Right lobe of liver (tissue), 6 donors: Measurements from ENCODE around the gene CTPS1. TPM values are rescaled to one million over a fixed set of nuclear protein-coding genes. Genes with fewer than 3 reads are reported as not detected.
A peak's percentile ranks its signal among the peaks of the same experiment; 100 is the strongest.

ENCODE experiments used
- ATAC-seq, 4 donors: fragments of 200-7000 bp; cut with Tn5 transposase; one replicate each; pipeline ENCODE4 v1.9.1; 2020; ENCODE audit warnings: mild to moderate bottlenecking in 4 of 4, moderate library complexity in 4 of 4
- DNase-seq, 3 donors: peaks; one replicate each; pipeline ENCODE4 v3.0.0-alpha.2; 2020
- H3K27ac ChIP-seq, 3 donors: fragments of 200-600 bp; one replicate each; pipeline ENCODE4 v1.8.0; 2022
- H3K27me3 ChIP-seq, 2 donors: fragments of 200-600 bp; one replicate each; pipeline ENCODE4 v1.8.0; 2022
- H3K36me3 ChIP-seq, 4 donors: fragments of 200-600 bp; sonication (generic) in 1 of 4; one replicate each; pipeline versions ENCODE4 v1.5.1 to v1.8.0; 2017 to 2022; ENCODE audit warnings: control low read depth in 1 of 4
- H3K4me1 ChIP-seq, 4 donors: fragments of 200-600 bp; sonication (generic) in 1 of 4; one replicate each; pipeline versions ENCODE4 v1.5.1 to v1.8.0; 2017 to 2022; ENCODE audit warnings: control low read depth in 1 of 4
- H3K4me3 ChIP-seq, 3 donors: fragments of 200-600 bp; one replicate each; pipeline ENCODE4 v1.8.0; 2022
- H3K9me3 ChIP-seq, 4 donors: fragments of 200-600 bp; sonication (generic) in 1 of 4; one replicate each; pipeline versions ENCODE4 v1.5.1 to v1.8.0; 2017 to 2022; ENCODE audit warnings: control low read depth in 1 of 4
- CTCF ChIP-seq, 4 donors: fragments of 200-600 bp in 3 of 4; fragments of 450-650 bp in 1 of 4; IDR thresholded peaks; one replicate each; pipeline versions ENCODE4 v1.5.1 to v1.8.0; 2016 to 2022; ENCODE audit warnings: antibody characterized with exemption in 4 of 4, mild to moderate bottlenecking in 2 of 4
- POLR2A ChIP-seq: fragments of 450-650 bp; IDR thresholded peaks from one replicate; pipeline ENCODE4 v1.6.1; 2017; ENCODE audit warnings: antibody characterized with exemption, mild to moderate bottlenecking
- WGBS: methylation state at CpG from one replicate; pipeline ENCODE4 v1.1.6; 2018; ENCODE audit warnings: low coverage, low lambda C conversion rate; ENCODE audit not compliant: insufficient coverage; ENCODE audit errors: missing lambda C conversion rate; 5-methylcytosine and 5-hydroxymethylcytosine counted together
- intact Hi-C, 2 donors: fragments of 100-400 bp; cut with DNase I; formaldehyde crosslinking; loops; one replicate each; pipeline versions ENCODE4 v1.11.2 to v1.14.1; 2022
- total RNA-seq, 6 experiments: library from RNA; depleted of rRNA in 2 of 6; stranded (reverse); fragments of >200 nt in 2 of 6; fragmentation: NEBNext Ultra II Directional in 3 of 6; extraction: Animal tissue kit (Norgen Biotek cat#: 25700) in 3 of 6; gene quantifications; one replicate each; pipeline versions ENCODE4 v1.1.0 to v1.2.4, GENCODE V29; 2016 to 2023
- donor health status: DM: no; HTN: yes; CAD: no.
- donor health status: DM: no; HTN: no; CAD: no.
- donor health status: DM: no; HTN: no; CAD: no.
- donor health status: DM: no; HTN: yes; CAD: no.
- donor health status: DM: no; HTN: yes; CAD: no.

Gene CTPS1
- total RNA-seq, 6 experiments from 2014 or later = 13.1 to 48.0 (median 42.2) TPM

GRCh38 chr1:41022424-41022823, 42.9 kb downstream of the CTPS1 start:
- WGBS = no CpG with 5 or more reads among the region's 10 CpGs
- peaks cover 0 to 10% (median 0%) of the 10 kb centered on the region in 4 donors for H3K36me3 ChIP-seq
- no peaks in the 10 kb centered on the region for H3K27me3 ChIP-seq
- no peak for ATAC-seq
- TF ChIP-seq CTCF (IDR thresholded peaks at IDR 0.05) (no peak), POLR2A (no peak)
- no peaks in the 10 kb centered on the region for H3K4me1 ChIP-seq
- H3K4me3 ChIP-seq = no peak overlapping the region
- H3K9me3 ChIP-seq = no peaks in the 10 kb centered on the region
- DNase-seq = no peak
- intact Hi-C loops = loop anchor here in 1 of 2 donors (10.0 kb wide), 1 partner anchor 212 kb away; no protein-coding TSS in a partner anchor
- H3K27ac ChIP-seq = no peak overlapping the region

- WGBS = 93% methylated on average over 2 of the region's 5 CpGs
- no peaks in the 10 kb centered on the region for H3K4me1 ChIP-seq
- H3K36me3 ChIP-seq = peaks cover 0 to 9% (median 0%) of the 10 kb centered on the region in 4 donors
- DNase-seq (peak in 1 of 3 donors; percentile 22), ATAC-seq (peak; percentile 22 to 57 (median 42))
- H3K27ac ChIP-seq = no peak overlapping the region
- no peaks in the 10 kb centered on the region for H3K27me3 ChIP-seq
- no peaks in the 10 kb centered on the region for H3K9me3 ChIP-seq
- H3K4me3 ChIP-seq = no peak overlapping the region
- intact Hi-C loops = loop anchor here in 1 of 2 donors (10.0 kb wide), 1 partner anchor 211 kb away; no protein-coding TSS in a partner anchor
- TF ChIP-seq POLR2A (no peak), CTCF (IDR thresholded peaks at IDR 0.05) (peak; percentile 24 to 32 (median 30))
These were observed 43.9 kb downstream of the CTPS1 start for GRCh38 chr1:41023279-41023990.

DNA sequence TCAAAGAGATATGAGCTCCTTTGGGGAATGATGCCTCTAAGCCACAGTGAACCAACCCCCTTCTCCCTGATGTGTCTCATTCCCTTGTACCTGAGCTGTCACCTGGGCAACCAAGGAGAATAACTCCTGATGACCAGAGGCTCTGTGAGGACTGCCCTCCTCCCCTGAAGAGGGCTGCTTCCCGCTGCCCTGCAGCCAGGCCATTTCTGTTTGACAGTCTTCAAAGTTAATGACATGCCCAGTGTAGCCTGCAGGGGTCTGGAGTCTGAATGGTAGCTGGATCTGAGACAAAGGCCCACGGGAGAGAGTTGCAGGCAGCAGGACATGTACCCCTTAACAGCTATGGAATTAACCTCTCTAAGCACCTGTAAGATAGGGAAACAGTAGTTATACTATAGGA, 45.5 kb downstream of the CTPS1 start:
- Histone ChIP-seq H3K27me3 (no peaks in the 10 kb centered on the region), H3K4me3 (no peak overlapping the region), H3K36me3 (peaks cover 0 to 10% (median 0%) of the 10 kb centered on the region in 4 donors), H3K4me1 (no peaks in the 10 kb centered on the region), H3K9me3 (no peaks in the 10 kb centered on the region), H3K27ac (no peak overlapping the region)
- 75% methylated on average over 2 of the region's 2 CpGs for WGBS
- no peak for TF ChIP-seq CTCF (IDR thresholded peaks at IDR 0.05)
- TF ChIP-seq POLR2A = no peak
- ATAC-seq (no peak), DNase-seq (no peak)
- intact Hi-C loops = loop anchor here in 1 of 2 donors (10.0 kb wide), 1 partner anchor 210 kb away; no protein-coding TSS in a partner anchor

DNA sequence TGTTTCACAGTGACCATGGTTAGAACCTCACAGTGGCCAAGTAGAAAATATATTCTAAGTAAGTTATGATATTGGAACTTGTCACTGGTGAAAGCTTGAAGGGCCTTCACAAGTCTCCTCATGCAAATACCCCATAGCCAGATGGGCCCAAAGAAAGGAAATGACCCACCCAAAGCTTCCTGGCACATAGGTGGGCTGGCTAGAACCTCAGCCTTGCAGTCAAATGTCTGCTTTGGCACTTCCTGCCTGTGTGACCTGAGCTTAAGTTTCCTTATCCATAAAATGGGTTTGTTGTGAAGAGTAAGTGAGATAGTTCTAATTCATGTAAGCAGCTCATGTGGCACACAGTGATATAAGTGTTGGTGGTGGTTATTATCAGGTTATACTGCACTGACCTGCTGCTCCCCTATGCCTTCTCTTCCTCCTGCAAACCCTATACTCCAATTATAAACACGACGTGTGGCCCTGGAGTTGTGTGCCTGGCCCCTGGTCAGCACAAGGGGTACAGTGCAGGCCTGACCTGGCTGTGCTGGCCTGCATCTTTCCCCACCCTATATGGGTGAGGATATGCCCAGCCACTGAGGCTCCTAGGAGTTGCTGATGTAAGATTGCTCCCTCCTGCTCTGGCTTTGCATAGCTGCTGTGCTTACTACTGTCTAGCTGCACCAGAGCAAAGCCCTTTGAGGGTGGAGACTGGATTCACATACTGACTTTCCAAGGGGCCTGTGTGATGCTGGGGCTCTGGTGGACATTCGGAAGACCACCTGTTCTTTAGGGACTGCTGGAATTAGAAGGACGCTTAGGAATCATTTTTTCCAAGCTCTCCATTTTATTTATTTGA, 46.7 kb downstream of the CTPS1 start:
- Histone ChIP-seq H3K4me3 (no peak overlapping the region), H3K27me3 (no peaks in the 10 kb centered on the region), H3K4me1 (peaks cover 0 to 6% (median 2%) of the 10 kb centered on the region in 4 donors), H3K36me3 (peaks cover 0 to 10% (median 0%) of the 10 kb centered on the region in 4 donors), H3K9me3 (no peaks in the 10 kb centered on the region), H3K27ac (no peak overlapping the region)
- DNase-seq = no peak
- no peak for TF ChIP-seq POLR2A
- TF ChIP-seq CTCF (IDR thresholded peaks at IDR 0.05) = no peak
- ATAC-seq = no peak
- intact Hi-C loops = loop anchor here in 1 of 2 donors (10.0 kb wide), 1 partner anchor 209 kb away; no protein-coding TSS in a partner anchor
- 100% methylated on average over 2 of the region's 4 CpGs for WGBS
